Ishikawa (cell line): ENCODE data around the gene GRID2.
A peak's percentile ranks its signal among the peaks of the same experiment; 100 is the strongest.

Experiments
- CEBPB ChIP-seq: IDR thresholded peaks from 2 replicates; pipeline ENCODE4 v1.6.1; 2012
- CREB1 ChIP-seq: IDR thresholded peaks from 2 replicates; pipeline ENCODE4 v1.6.1; 2012; ENCODE audit warnings: low read depth
- EGR1 ChIP-seq: IDR thresholded peaks from 2 replicates; pipeline ENCODE4 v1.6.1; 2012
- EP300 ChIP-seq: IDR thresholded peaks from 2 replicates; pipeline ENCODE4 v1.6.1; 2012; ENCODE audit warnings: borderline replicate concordance
- FOXM1 ChIP-seq: IDR thresholded peaks from 2 replicates; pipeline ENCODE4 v1.6.1; 2012; ENCODE audit warnings: low read depth, borderline replicate concordance
- MAX ChIP-seq: IDR thresholded peaks from 2 replicates; pipeline ENCODE4 v1.6.1; 2012
- NFIC ChIP-seq: IDR thresholded peaks from 2 replicates; pipeline ENCODE4 v1.6.1; 2012
- RAD21 ChIP-seq: IDR thresholded peaks from 2 replicates; pipeline ENCODE4 v1.6.1; 2012; ENCODE audit warnings: low read depth
- REST ChIP-seq: IDR thresholded peaks from 2 replicates; pipeline ENCODE4 v1.6.1; 2012; ENCODE audit warnings: low read depth, mild to moderate bottlenecking
- TAF1 ChIP-seq: IDR thresholded peaks from 2 replicates; pipeline ENCODE4 v1.6.1; 2012; ENCODE audit warnings: low read depth, mild to moderate bottlenecking
- TCF12 ChIP-seq: IDR thresholded peaks from 2 replicates; pipeline ENCODE4 v1.6.1; 2012; ENCODE audit warnings: low read depth
- TEAD4 ChIP-seq: IDR thresholded peaks from 2 replicates; pipeline ENCODE4 v1.6.1; 2012
- USF1 ChIP-seq: IDR thresholded peaks from 2 replicates; pipeline ENCODE4 v1.6.1; 2012
- YY1 ChIP-seq: IDR thresholded peaks from 2 replicates; pipeline ENCODE4 v1.6.1; 2012; ENCODE audit warnings: low read depth
- ZBTB7A ChIP-seq: IDR thresholded peaks from 2 replicates; pipeline ENCODE4 v1.6.1; 2012; ENCODE audit warnings: low read depth

GRID2 gene

GRCh38 chr4:92988301-92988700, 684.5 kb downstream of the GRID2 start:
- TF ChIP-seq NFIC (no peak), CEBPB (0 out of 2 replicates have a peak, but pooled peaks have one; percentile 20)

- TF ChIP-seq MAX: no peak
- TF ChIP-seq RAD21: no peak
- TF ChIP-seq TCF12: no peak
- no peak for TF ChIP-seq FOXM1
- TF ChIP-seq TAF1: no peak
- TF ChIP-seq CREB1: no peak
- TF ChIP-seq USF1: no peak
- TF ChIP-seq TEAD4: no peak
- no peak for TF ChIP-seq REST
- no peak for TF ChIP-seq NFIC
- TF ChIP-seq EP300: no peak
- TF ChIP-seq YY1: no peak
- no peak for TF ChIP-seq EGR1
- TF ChIP-seq CEBPB: no peak
- TF ChIP-seq ZBTB7A: no peak
Observed at GRCh38 chr4:92992758-92993157, 689.0 kb downstream of the GRID2 start.

- no peak for TF ChIP-seq TCF12
- TF ChIP-seq YY1: no peak
- TF ChIP-seq CEBPB: no peak
- TF ChIP-seq TEAD4: no peak
- TF ChIP-seq TAF1: no peak
- TF ChIP-seq MAX: no peak
- no peak for TF ChIP-seq EGR1
- TF ChIP-seq RAD21: no peak
- no peak for TF ChIP-seq REST
- TF ChIP-seq FOXM1: no peak
- no peak for TF ChIP-seq EP300
- no peak for TF ChIP-seq USF1
- TF ChIP-seq ZBTB7A: no peak
- no peak for TF ChIP-seq CREB1
- TF ChIP-seq NFIC: no peak
Observed at GRCh38 chr4:92994727-92995126, 691.0 kb downstream of the GRID2 start.

- TF ChIP-seq TEAD4 (no peak), CEBPB (no peak), YY1 (no peak), EP300 (no peak), USF1 (no peak), EGR1 (no peak), CREB1 (no peak), TCF12 (no peak), REST (no peak), RAD21 (no peak), NFIC (no peak), MAX (no peak), ZBTB7A (no peak), TAF1 (no peak), FOXM1 (no peak)
Observed at GRCh38 chr4:92996533-92996932, 692.8 kb downstream of the GRID2 start.
